Gastrocnemius medialis (tissue), 4 donors: Measurements from ENCODE around the gene OPA1.

Experiments
- POLR2A ChIP-seq, 2 donors: fragments of 450-650 bp; IDR thresholded peaks; one replicate each; pipeline ENCODE4 v1.6.1; 2017; ENCODE audit warnings: antibody characterized with exemption in 2 of 2, mild to moderate bottlenecking in 2 of 2, moderate library complexity in 2 of 2
- TF ChIP-seq, protein P1 (sequence below), 5 experiments: fragments of 450-650 bp in 3 of 5; fragments of 200-600 bp in 2 of 5; sonication (generic) in 2 of 5; IDR thresholded peaks in 4 of 5; conservative IDR thresholded peaks in 1 of 5; 1 replicate in 4 of 5; 2 replicates in 1 of 5; pipeline ENCODE4 v1.5.1; 2016 to 2019; ENCODE audit warnings: antibody characterized with exemption in 5 of 5, mild to moderate bottlenecking in 3 of 5, moderate library complexity in 3 of 5

DNA sequence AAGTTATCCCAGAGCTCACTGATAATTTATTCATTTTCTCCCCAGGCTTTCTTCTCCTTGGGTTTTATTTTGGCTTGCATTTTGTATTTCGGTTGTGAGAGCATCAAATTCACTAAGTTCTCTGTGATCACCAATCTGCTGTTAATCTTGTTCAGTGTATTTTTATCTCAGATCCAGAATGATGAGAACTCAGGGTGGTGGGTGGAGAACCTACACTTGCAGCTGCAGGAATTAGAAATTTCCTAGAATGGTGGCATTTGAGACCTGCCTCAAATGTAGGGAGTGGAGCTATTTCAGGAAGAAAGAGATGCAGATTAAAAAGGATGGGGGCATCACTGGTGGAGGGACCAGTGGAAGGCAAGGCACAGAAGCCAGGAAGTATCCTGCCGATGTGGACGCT, 129.6 kb downstream of the OPA1 start:
- no peak for TF ChIP-seq POLR2A (IDR thresholded peaks at IDR 0.05)
- TF ChIP-seq, protein P1, sequence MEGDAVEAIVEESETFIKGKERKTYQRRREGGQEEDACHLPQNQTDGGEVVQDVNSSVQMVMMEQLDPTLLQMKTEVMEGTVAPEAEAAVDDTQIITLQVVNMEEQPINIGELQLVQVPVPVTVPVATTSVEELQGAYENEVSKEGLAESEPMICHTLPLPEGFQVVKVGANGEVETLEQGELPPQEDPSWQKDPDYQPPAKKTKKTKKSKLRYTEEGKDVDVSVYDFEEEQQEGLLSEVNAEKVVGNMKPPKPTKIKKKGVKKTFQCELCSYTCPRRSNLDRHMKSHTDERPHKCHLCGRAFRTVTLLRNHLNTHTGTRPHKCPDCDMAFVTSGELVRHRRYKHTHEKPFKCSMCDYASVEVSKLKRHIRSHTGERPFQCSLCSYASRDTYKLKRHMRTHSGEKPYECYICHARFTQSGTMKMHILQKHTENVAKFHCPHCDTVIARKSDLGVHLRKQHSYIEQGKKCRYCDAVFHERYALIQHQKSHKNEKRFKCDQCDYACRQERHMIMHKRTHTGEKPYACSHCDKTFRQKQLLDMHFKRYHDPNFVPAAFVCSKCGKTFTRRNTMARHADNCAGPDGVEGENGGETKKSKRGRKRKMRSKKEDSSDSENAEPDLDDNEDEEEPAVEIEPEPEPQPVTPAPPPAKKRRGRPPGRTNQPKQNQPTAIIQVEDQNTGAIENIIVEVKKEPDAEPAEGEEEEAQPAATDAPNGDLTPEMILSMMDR (IDR thresholded peaks at IDR 0.05 in 4 of 5, conservative IDR thresholded peaks at IDR 0.05 in 1 of 5): no peak
